HepG2 (cell line): Measurements from ENCODE around the gene NR2F1-AS1. TPM values are rescaled to one million over a fixed set of nuclear protein-coding genes. Genes with fewer than 3 reads are reported as not detected.

Experiments used
- ADNP ChIP-seq: sonication (generic); formaldehyde crosslinking; IDR thresholded peaks from 2 replicates; pipeline ENCODE4 v1.4.0; 2020; ENCODE audit warnings: missing genetic modification reagents
- FOXJ3 ChIP-seq: sonication (generic); formaldehyde crosslinking; IDR thresholded peaks from 2 replicates; pipeline ENCODE4 v1.4.0; 2020; ENCODE audit warnings: missing genetic modification reagents, mild to moderate bottlenecking, borderline replicate concordance
- GMEB2 ChIP-seq: IDR thresholded peaks from 2 replicates; pipeline ENCODE4 v1.6.1; 2016; ENCODE audit warnings: missing biosample characterization, missing genetic modification reagents, low read depth
- KDM1A ChIP-seq: IDR thresholded peaks from 2 replicates; pipeline ENCODE4 v1.6.1; 2016; ENCODE audit warnings: missing compliant biosample characterization
- KIAA2018 ChIP-seq: sonication (generic); formaldehyde crosslinking; IDR thresholded peaks from 2 replicates; pipeline ENCODE4 v1.5.0; 2020; ENCODE audit warnings: mild to moderate bottlenecking, missing genetic modification reagents, borderline replicate concordance
- NAIF1 ChIP-seq: sonication (generic); formaldehyde crosslinking; IDR thresholded peaks from 2 replicates; pipeline ENCODE4 v1.5.0; 2020; ENCODE audit warnings: mild to moderate bottlenecking, missing genetic modification reagents, borderline replicate concordance
- NFIC ChIP-seq: IDR thresholded peaks from 2 replicates; pipeline ENCODE4 v1.6.1; 2012; ENCODE audit warnings: mild to moderate bottlenecking, low read length, inconsistent platforms
- RORA ChIP-seq: sonication (generic); formaldehyde crosslinking; IDR thresholded peaks from 2 replicates; pipeline ENCODE4 v1.5.0; 2020; ENCODE audit warnings: mild to moderate bottlenecking, missing genetic modification reagents, moderate library complexity
- ZNF414 ChIP-seq: sonication (generic); formaldehyde crosslinking; IDR thresholded peaks from 2 replicates; pipeline ENCODE4 v1.5.0; 2020; ENCODE audit warnings: missing genetic modification reagents
- ZNF605 ChIP-seq: sonication (generic); formaldehyde crosslinking; IDR thresholded peaks from 2 replicates; pipeline ENCODE4 v1.8.0; 2022; ENCODE audit warnings: mild to moderate bottlenecking, missing genetic modification reagents
- ZNF609 ChIP-seq: sonication (generic); formaldehyde crosslinking; IDR thresholded peaks from 2 replicates; pipeline ENCODE4 v1.4.0; 2020; ENCODE audit warnings: mild to moderate bottlenecking, missing genetic modification reagents, borderline replicate concordance
- ZNF878 ChIP-seq: sonication (generic); formaldehyde crosslinking; IDR thresholded peaks from 2 replicates; pipeline ENCODE4 v1.8.1; 2023; ENCODE audit warnings: mild to moderate bottlenecking, missing genetic modification reagents, moderate library complexity
- ZSCAN25 ChIP-seq: sonication (generic); formaldehyde crosslinking; IDR thresholded peaks from 2 replicates; pipeline ENCODE4 v1.8.0; 2022; ENCODE audit warnings: mild to moderate bottlenecking, missing genetic modification reagents
- polyA plus RNA-seq, 8 experiments: library from polyadenylated mRNA; depleted of rRNA in 3 of 8; stranded (reverse) in 7 of 8; unstranded in 1 of 8; fragments of >200 nt; fragmentation: Illumina TruSeq in 4 of 8; extraction: Trizol in 4 of 8; gene quantifications; 2 replicates each; pipeline versions ENCODE4 v1.2.1 to v1.2.3, GENCODE V29; 2011 to 2016; ENCODE audit warnings: low read depth in 4 of 8, missing spikeins in 1 of 8, mixed read lengths in 1 of 8; ENCODE audit not compliant: insufficient read depth in 1 of 8
- total RNA-seq, 5 experiments: library from RNA; depleted of rRNA; stranded (reverse); fragments of >200 nt; fragmentation: Illumina TruSeq; extraction: Trizol; gene quantifications; 2 replicates each; pipeline ENCODE4 v1.2.3, GENCODE V29; 2016; ENCODE audit warnings: low read depth in 1 of 5

NR2F1-AS1 gene
- total and polyA plus RNA-seq, 2 of the 13 experiments (the other 11 are each of a cell fraction or from before 2014, with no cell fraction given) = 2.8 TPM

GRCh38 chr5:93582677-93583438 is 1.8 kb upstream of the NR2F1-AS1 start, which contains the start of gene NR2F1 (continued):
- TF ChIP-seq ZNF609 (CRISPR knock-in tag) (peak; percentile 86), ZNF878 (CRISPR knock-in tag) (peak; percentile 87), GMEB2 (no peak), FOXJ3 (peak; percentile 26; the same call in 1 of the 2 replicates), ZSCAN25 (CRISPR knock-in tag) (peak; percentile 50; the same call in 1 of the 2 replicates), NFIC (no peak), ADNP (no peak), KIAA2018 (CRISPR knock-in tag) (no peak), ZNF605 (CRISPR knock-in tag) (peak; percentile 86), RORA (no peak), KDM1A (CRISPR knock-in tag) (0 out of 2 replicates have a peak, but pooled peaks have one; percentile 8), NAIF1 (CRISPR knock-in tag) (peak; percentile 66; the same call in 1 of the 2 replicates), ZNF414 (CRISPR knock-in tag) (peak; percentile 69; the same call in 1 of the 2 replicates)
